GM19239 (cell line): ENCODE results near the gene CNR1.
"Not testable (repeated sequence)": the region's sequence is repeated elsewhere in the genome, so short reads cannot be mapped to it uniquely, and the experiment has no call there.

Experiments used
- DNase-seq: peaks from one replicate; pipeline ENCODE4 v3.0.0; 2011; ENCODE audit warnings: low spot score; ENCODE audit not compliant: insufficient read length
- FAIRE-seq: peaks from 2 replicates; lab custom pipeline; 2011; peaks lifted over from hg19 to GRCh38; lab: Jason Lieb, UNC

CNR1 gene

DNA sequence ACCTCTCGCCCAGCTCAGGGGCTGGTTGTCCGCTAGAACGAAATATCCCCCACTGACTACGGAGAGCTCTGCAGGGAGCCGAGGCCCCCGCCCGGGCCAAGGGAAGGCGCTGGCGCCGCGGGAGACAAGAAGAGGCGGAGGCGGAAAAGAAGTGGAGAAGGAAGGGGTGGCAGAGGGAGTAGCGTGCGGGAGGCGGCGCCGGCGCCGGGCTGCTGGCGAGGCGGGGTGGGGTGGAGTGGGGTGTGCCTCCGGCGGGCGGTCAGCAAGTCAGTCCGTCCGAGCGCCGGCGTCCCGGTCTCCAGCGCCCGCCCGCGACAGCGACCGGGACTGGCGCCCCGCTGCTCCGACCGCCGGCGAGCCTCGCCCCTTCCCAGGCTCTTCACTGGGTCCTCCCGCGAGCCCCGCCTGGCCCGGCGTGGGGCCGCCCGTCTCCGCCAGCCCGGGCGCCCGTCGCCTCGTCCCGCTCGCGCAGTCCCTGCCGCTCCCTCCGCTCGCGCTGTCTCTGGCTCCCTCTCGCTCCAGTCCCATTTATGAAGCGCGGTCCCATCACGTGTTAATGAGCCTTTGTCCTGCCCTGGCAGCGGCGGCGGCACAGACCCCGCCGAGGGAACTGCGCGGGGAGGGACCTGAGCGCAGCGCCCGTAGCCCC lies at the start of gene CNR1:
CNR1 (minus strand) TSS at position 504 of the 649 bp plus-strand sequence. CDS start 21,073 bp downstream, outside the sequence.
- DNase-seq (no peak), FAIRE-seq (peak; percentile 52)

DNA sequence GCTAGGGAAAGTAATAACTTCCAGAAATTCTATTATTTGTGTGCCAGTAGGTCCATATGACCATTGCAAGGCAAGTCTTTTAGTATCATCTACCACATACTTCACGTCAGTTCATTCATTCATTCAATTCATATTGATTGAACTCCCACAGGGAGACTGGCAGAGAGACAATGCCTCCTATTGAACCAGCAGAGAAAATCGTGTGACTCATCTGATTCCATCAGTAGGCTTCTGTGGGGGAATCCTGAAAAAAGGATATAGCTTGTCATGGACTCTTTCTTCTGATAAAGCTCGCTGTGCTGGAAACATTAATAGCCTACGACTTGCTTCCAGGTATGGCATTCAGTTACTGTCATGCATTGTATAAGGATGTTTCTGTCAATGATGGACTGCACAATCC lies 45.3 kb upstream of the CNR1 start:
- DNase-seq, result no peak
- FAIRE-seq, result no peak

DNA sequence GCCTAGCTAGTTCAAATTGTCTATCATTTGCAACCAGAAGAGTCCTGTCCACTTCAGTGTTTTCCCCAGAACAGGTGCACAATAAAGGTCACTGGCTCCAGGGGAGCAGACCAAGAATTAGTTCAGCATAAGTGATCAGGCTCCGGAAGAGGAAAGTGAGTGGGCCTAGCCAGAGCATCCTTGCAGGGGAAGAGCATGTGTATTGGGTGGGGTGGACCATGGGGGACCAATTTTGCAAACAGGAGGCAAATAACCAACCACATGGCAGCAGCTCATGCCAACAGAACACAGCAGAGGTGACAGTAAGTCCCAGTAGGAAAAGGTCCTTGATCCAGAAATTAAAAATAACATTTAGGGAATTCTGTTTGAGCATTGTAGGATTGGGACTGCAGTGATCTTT lies 43.2 kb upstream of the CNR1 start:
- FAIRE-seq, result no peak
- no peak for DNase-seq

DNA sequence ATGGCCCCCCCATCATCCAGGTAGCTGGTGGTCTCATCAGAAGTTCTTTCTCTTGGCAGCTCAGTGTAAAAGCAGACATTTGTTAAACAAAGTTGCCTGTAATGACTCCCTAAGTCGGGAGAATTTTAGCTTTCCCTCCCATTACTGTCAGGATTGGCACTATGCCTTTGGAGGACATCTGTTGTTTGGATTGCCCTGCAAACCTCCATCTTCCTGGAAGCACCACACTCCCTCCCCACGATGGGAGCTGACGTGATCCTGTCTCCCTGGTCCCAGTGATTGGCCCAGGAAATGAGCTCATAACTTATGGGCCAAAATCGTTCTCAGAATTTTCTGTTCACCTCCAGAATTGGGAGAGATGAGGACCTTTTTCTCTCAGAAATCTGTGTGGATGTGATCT lies 42.6 kb upstream of the CNR1 start:
- DNase-seq, result no peak

DNA sequence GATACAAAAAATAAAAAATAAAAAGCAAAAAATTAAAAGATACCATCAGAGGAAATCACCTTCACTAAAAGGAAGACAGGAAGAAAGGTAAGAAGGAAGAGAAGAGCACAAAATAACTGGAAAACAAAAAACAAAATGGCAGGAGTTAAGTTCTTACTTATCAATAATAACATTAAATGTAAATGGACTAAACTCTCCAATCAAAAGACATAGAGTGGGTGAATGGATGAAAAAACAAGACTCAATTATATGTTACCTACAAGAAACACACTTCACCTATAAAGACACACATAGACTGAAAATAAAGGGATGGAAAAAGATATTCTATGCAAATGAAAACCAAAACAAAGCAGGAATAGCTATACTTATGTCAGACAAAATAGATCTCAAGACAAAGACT lies 35.6 kb upstream of the CNR1 start:
- not testable (repeated sequence) for FAIRE-seq, DNase-seq

More for the DNA sequence above, 42.6 kb upstream of the CNR1 start:
- FAIRE-seq, result no peak

DNA sequence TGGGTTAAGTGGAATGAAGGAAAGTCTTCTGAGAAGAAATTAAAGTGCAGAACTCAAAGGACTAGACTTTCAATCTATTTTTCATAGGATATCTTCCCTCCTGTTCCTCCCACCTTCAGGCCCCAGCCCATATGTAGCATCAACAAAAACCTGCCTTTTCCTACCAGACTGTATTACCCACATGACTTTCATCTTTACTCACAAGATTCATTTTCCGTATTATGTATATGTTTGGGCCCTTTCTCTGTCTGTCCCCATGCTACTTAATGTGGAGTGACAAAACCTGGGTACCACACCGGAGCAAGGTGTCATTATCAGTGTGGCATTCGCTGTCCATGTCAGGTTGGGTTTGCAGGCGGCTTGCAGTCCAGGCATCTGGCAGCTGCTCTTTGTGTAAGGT lies 18.8 kb upstream of the CNR1 start:
- FAIRE-seq (no peak), DNase-seq (no peak)

DNA sequence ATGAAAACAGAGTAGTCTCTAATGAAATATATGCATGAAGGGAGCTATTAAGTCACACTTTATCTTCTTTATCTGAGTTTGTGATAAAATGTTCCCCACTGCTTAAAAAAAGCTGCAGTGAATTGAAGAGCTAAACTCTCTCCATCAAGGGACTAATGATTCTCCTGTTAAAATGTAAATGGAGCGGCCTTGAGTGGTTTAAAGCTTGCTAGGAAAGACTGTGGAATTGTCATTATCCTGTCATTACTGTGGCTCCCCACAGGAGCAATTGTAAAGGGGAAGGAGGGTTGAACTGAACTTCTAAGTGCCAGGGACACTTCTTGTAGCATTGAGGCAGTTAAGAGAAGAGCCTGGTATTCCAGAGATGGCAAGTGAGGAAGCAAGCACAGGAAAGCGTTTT lies 17.3 kb upstream of the CNR1 start:
- DNase-seq (no peak), FAIRE-seq (no peak)

DNA sequence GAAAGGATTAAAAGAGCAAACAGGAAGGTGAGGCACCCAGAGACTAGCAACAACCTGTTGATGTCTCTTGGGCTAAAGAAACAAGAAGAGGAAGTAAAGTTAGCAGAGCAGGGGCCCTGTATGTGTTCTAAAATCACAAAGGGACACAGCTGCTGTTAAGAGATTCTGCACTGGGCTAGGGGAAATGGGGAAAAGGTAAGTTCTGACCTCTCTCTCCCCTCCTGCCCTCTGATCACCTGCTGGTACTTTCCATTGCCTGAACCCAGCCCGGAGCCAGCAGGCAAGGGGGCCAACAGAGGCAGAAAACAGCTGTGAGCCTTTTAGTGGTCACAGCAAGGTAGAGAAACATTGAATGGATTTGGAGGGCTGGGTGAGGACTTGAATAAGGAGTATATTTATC lies 13.5 kb upstream of the CNR1 start:
- DNase-seq, result no peak
- peak; percentile 98 for FAIRE-seq

DNA sequence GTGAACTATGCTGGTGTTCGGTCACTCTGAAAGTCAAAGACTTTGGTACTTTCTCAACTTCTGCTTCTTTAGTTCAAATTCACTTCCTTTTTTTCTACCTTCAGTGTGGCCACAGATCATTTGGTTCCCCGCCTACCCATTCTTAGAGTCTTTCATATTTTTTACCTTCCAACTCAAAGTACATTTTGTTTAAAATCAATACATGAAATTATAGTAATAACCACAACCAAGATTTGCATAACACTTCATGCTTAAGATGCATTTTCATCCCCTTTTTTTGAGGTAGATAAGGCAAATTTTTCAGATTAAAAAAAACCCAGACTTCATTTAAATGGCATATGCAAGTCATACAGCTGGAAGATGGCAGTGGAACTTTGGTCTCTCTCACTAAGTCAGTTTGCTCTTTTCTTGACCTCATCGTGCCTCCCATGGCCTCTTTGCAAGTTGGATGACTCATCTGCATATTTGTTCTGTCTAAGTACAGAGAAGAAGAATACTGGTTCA lies 11.9 kb upstream of the CNR1 start:
- DNase-seq (no peak), FAIRE-seq (peak; percentile 97)

DNA sequence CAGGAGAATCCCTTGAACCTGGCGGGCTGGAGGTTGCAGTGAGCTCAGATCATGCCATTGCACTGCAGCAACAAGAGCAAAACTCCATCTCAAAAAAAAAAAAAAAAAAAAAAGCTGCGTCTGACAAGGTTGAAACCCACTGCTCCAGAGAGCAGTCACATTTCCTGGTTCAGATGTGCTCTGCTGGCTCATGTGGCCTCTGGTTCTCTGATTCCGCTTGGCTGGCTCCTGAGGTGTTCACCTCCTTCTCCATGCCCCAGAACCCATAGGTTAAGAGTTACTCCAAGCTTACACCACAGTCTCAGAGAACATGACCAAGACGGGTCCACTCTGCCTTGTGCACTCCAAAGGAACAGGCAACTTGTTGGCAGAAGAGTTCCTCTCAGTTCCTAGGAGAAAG lies 8.8 kb upstream of the CNR1 start:
- FAIRE-seq (peak; percentile 49), DNase-seq (no peak)

DNA sequence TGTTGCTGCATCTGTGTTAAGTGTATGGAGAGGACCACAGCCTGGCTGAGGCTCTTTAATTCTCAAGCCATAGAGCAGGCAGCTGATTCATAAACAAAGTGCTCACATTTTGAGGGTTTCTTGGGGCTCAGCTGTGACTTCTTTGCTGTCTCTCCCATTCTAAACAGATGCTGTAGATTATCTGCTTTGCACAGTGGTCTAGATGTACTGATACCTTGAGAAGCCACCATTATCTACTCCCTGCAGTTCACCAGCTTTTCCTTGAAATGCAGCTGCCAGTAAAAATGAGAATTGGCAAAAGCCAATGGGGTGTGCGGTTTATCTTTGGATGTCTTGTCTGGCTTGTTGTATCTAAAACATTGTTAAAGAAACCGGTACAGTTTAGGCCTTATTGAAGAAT lies 5.2 kb upstream of the CNR1 start:
- FAIRE-seq (no peak), DNase-seq (no peak)

DNA sequence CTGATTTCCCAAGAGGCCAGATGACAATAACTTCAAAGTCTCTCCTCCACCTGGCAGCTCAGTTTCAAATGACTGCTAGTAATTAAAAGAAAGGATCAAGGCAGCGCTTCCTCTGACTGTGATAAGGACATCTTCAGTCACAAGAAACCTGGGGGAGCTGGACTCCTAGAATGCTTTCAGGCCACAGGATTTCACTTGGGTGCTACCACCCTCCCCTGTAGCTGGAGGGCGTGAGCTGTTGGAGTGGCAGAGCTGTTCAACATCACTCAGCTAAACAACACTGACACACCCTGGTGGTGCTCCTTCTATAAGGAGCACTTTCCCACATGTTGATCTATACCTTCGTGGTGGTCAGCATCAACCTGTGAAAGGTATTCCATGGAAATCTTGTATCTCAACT lies 2.2 kb upstream of the CNR1 start:
- FAIRE-seq (no peak), DNase-seq (no peak)

DNA sequence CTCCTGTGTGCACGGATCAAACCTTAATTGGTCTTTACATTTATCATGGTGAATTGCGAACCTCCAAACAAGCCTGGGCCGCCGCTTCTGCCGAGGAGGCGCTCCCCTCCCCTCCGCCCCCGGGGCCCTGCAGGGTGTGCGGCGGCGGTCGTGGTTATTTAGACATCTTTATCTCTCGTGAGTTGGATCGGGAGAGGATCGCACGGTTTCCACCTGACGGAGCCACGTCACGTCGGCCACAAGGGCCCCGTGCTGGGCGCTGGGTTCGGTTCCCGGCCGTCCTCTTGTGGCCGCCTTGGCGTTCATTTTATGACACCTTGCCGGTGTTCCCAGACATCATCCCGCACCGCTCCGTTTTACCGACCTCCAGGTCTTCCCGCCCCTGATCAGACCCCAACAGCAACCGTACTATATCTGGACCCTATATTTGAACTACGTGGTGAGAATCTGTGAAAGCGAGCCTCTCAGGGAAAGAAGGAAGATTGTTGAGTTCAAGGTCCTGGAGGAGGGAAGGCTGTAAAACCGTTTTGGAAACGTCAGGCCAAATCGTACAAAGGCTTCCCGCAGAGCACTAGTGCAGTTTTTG lies 1.3 kb upstream of the CNR1 start:
- DNase-seq (no peak), FAIRE-seq (peak; percentile 56)

DNA sequence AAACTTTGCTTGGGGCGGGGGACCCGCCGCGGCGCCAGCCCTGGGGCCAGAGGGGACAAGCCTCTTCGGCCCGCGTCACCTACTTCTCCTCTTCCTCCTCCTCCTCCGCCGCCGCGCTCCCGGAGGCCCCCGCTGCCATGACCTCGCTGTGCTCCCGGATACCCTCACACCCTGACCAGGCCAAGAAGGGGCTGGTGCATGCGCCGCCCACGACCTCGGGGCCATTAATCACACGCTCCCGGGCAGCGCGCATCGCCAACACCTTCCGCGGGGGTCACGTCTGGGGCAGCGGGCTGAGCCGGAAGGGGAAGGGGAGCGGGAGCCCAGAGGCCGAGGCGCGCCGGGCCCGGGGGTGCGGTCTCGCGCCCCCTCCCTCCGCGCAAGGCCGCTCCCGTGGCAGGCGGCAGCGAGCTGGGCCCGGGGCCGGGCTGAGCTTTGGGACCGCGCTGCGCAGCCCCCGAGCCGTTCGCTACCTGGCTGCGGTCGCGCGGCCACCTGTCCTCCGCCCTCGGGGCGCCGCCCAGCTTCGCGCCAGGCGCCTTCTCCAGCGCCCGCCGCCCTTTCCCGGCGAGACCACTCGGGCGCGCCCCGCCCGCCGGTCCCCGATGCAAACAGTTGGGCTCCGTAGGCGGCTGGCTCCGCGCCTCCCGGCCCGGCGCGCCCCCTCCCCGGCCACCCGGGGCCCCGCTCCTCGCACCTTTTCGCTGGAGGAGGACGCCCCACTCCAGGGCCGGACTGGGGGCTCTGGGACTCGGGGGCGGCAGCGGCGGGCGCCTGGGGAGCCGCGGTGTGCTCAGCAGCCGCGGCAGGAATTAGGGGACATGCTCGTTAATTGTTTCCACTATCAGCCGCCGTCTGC lies 575 bp upstream of the CNR1 start:
- FAIRE-seq (no peak), DNase-seq (peak; percentile 28)

DNA sequence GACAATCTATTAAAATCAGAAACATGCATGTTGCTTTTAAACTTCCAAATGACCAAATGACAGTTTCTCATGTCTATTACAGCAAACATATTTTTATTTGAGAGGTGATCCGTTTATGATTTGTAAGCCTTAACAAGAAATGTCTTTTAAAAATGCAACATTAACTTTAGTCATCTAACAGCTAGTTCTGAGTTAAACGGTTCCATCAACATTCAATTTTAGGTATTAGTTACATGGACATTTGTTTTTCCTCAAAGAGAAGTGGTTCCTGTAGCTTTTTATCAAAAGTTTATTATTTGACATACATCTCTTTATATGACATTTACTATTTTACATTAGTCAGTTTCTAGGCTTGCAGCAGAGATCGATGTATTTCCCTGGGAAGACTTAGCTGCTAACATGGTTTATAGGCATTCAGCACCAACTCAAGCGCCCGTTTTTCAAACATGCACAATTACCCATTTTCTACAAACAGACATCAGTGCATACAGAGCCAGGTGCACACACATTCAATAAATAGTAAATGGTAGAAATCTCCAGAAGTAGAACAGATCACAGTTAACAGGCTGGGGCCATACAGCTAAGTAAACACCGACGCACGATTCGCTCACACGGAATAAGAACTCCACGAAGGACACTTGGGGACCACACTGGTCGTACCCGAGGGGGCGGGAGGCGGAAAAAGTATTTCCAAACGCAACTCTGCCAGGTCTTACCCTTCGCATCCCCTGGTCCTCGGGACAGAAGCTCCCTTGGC lies 882 bp downstream of the CNR1 start:
- FAIRE-seq (peak; percentile 88), DNase-seq (no peak)

DNA sequence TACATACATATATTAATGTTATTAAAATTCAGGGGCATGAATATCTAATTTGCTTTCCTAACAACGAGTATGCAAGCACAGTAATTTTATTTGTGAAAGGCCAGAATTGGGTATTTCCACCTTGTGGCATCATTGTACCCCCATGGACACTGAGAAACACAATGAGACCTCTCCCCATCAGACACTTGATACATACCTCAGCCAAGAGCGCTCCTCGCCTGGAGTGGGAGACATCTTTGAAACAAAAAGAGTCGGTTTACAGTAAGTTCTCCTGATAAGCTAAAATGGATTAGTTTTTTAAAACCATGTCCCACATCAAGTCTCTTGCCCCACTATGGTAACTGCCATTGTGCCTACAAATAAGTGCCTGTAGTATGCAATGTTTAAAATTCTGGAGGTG lies 2.1 kb downstream of the CNR1 start:
- FAIRE-seq (no peak), DNase-seq (no peak)

DNA sequence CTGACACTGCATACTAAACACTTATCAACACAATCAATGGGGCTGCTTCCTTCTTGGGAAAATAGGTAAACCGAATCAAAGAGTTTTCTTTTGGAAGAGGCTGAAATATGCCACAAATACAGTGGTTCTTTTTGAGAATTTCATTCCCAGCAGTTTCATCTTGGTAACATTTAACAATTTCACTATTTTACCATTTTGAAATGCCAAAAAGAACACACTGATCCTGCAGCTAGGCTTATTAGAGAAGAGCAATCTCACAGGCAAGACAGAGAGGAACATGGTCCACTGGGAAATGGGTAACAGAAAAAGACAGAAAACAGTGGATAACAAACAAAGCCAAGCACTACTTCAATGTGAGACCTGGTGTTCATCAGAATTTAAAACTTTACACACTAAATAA lies 2.5 kb downstream of the CNR1 start:
- no peak for FAIRE-seq

DNA sequence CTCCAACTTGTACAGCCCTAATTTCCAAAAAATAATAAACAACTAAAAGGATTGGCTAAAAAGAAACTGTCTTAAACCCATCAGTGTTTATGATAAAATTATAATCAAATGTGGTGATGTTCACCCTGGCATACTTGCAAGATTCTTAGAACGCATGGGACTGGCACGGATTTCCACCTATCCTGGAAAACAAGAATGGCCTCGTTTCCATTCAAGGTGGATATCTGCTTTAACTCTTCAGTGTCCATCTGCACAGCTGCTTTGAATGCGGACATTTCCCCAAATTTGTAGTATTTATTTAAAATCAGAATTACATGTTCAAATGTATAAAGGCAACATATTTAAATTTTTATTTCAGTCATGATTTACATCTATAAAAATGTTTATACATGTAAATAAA lies 4.2 kb downstream of the CNR1 start:
- FAIRE-seq (no peak), DNase-seq (no peak)

More for the DNA sequence above, 2.5 kb downstream of the CNR1 start:
- DNase-seq, result no peak

DNA sequence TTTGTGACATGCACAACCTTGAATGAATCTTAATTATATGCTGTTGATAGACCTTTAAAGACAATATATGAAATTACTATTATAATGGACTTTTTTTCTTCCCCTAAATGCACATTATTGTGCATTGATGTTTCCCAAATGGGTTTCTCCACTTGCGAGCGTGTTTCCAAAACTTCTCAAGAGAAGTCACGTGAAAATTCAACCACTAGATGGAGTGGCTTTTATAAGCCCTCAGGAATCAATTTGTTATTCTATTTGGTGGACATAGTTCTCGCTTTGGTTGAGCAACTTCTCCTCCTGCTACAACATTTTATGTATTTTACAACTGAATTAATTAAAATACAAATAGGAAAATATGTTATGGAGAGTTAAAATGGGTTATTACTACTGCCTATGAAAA lies 9.0 kb downstream of the CNR1 start:
- FAIRE-seq, result no peak
- DNase-seq, result no peak

DNA sequence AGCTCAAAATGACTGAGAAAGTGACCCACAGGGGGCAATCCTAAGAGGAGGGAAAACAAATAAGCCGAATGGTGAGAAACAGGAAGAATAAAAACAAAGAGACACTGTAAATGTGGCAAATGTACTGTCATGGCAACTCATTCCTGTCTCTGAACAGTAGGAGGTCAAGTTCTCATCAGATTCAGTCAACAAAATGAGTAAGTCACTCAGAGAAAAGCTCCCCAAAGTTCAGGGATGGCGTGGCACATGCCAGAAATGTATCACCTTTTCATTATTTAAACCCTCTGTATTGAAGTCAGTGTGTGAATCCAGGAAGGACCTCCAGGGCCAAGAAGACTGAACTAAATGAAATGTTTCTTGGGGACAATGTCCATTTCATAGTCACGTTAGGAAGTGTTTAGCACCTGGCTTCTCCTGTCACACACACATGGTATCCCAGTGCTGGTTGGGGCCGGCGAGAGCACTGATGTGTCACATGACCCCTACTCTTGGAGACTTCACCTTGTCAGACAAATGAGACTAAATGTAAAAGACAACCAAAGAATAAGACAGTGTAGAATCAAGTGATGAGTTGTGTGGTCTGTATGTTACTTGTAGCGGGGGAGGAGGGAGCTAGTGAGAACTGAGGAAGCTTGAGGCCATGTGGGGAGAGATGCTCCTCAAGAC lies 20.7 kb downstream of the CNR1 start:
- no peak for FAIRE-seq

More for the DNA sequence above, 20.7 kb downstream of the CNR1 start:
- DNase-seq, result no peak
